Fibroblast of lung (primary cell): ENCODE results near the gene PGGT1B. TPM values are rescaled to one million over a fixed set of nuclear protein-coding genes. Genes with fewer than 3 reads are reported as not detected.

Experiments
- DNase-seq, 2 donors: peaks; one replicate each; pipeline versions ENCODE4 v3.0.0 to v3.0.0-alpha.2; 2010; ENCODE audit warnings: low read depth in 2 of 2
- H2AFZ ChIP-seq: 2 replicates; pipeline ENCODE4 v1.5.1; 2012; ENCODE audit warnings: low read length, control low read depth, inconsistent platforms
- H3K27ac ChIP-seq: 2 replicates; pipeline ENCODE4 v1.5.1; 2011; ENCODE audit warnings: low read length, control low read depth; ENCODE audit not compliant: insufficient read depth
- H3K27me3 ChIP-seq: 2 replicates; pipeline ENCODE4 v1.5.1; 2011; ENCODE audit warnings: mild to moderate bottlenecking, low read length; ENCODE audit not compliant: control insufficient read depth, insufficient read depth
- H3K36me3 ChIP-seq: 2 replicates; pipeline ENCODE4 v1.5.1; 2011; ENCODE audit warnings: low read length; ENCODE audit not compliant: control insufficient read depth, insufficient read depth
- H3K4me1 ChIP-seq: 2 replicates; pipeline ENCODE4 v1.5.1; 2011; ENCODE audit warnings: low read length; ENCODE audit not compliant: control insufficient read depth, insufficient read depth; ENCODE audit errors: extremely low read depth
- H3K4me2 ChIP-seq: 2 replicates; pipeline ENCODE4 v1.5.1; 2011; ENCODE audit warnings: low read length, control low read depth; ENCODE audit not compliant: insufficient read depth; ENCODE audit errors: extremely low read depth
- H3K4me3 ChIP-seq, 4 experiments: fragments of 200-600 bp in 1 of 4; sonication (generic) in 1 of 4; replicated peaks in 1 of 4; 2 replicates each; pipeline ENCODE4 v1.5.1; 2011 to 2016; ENCODE audit warnings: low read length in 4 of 4, low read depth in 3 of 4, mild to moderate bottlenecking in 3 of 4, control low read depth in 2 of 4, inconsistent platforms in 1 of 4, mixed read lengths in 1 of 4; ENCODE audit not compliant: insufficient read depth in 1 of 4; ENCODE audit errors: control extremely low read depth in 1 of 4
- H3K79me2 ChIP-seq: 2 replicates; pipeline ENCODE4 v1.5.1; 2012; ENCODE audit warnings: mild to moderate bottlenecking, low read length, inconsistent platforms; ENCODE audit not compliant: control insufficient read depth, insufficient read depth
- H3K9ac ChIP-seq: 2 replicates; pipeline ENCODE4 v1.5.1; 2011; ENCODE audit warnings: mild to moderate bottlenecking, low read length, control low read depth; ENCODE audit not compliant: insufficient read depth
- H3K9me3 ChIP-seq: 2 replicates; pipeline ENCODE4 v1.5.1; 2012; ENCODE audit warnings: low read depth, low read length; ENCODE audit not compliant: control insufficient read depth, insufficient read depth
- H4K20me1 ChIP-seq: 2 replicates; pipeline ENCODE4 v1.5.1; 2011; ENCODE audit warnings: low read length; ENCODE audit not compliant: control insufficient read depth, insufficient read depth; ENCODE audit errors: extremely low read depth
- CTCF ChIP-seq, 2 donors: IDR thresholded peaks in 1 of 2; conservative IDR thresholded peaks in 1 of 2; 1 replicate in 1 of 2; 2 replicates in 1 of 2; pipeline ENCODE4 v1.5.1; 2011 to 2012; ENCODE audit warnings: low read length in 2 of 2, control low read depth in 1 of 2, inconsistent platforms in 1 of 2, low read depth in 1 of 2, mild to moderate bottlenecking in 1 of 2
- EZH2 ChIP-seq: IDR thresholded peaks from 2 replicates; pipeline ENCODE4 v1.5.1; 2012; ENCODE audit warnings: low read length, control low read depth, mild to moderate bottlenecking; ENCODE audit errors: missing control alignments
- polyA plus RNA-seq, 2 donors: library from polyadenylated mRNA; depleted of rRNA in 1 of 2; stranded (reverse) in 1 of 2; unstranded in 1 of 2; fragments of >200 nt; gene quantifications; 2 replicates each; pipeline ENCODE4 v1.2.1, GENCODE V29; 2011 to 2012; ENCODE audit warnings: missing spikeins in 1 of 2
- total RNA-seq: library from RNA; depleted of rRNA; stranded (reverse); fragments of >200 nt; gene quantifications from 2 replicates; pipeline ENCODE4 v1.2.1, GENCODE V29; 2014

The PGGT1B gene
- total and polyA plus RNA-seq, 2 donors (not counting 1 experiment from before 2014, with no cell fraction given), result 2.5 to 12.4 TPM

- no peaks in the 10 kb centered on the region for H3K36me3 ChIP-seq
- no peaks in the 10 kb centered on the region for H4K20me1 ChIP-seq
- no peak overlapping the region for H3K4me2 ChIP-seq
- peaks cover 2% of the 10 kb centered on the region for H3K4me1 ChIP-seq
- no peak overlapping the region for H3K4me3 ChIP-seq
- H2AFZ ChIP-seq, result no peak overlapping the region
- H3K9ac ChIP-seq, result no peak overlapping the region
- H3K79me2 ChIP-seq, result no peaks in the 10 kb centered on the region
- no peaks in the 10 kb centered on the region for H3K9me3 ChIP-seq
- no peak for DNase-seq
- TF ChIP-seq EZH2 (no peak), CTCF (conservative IDR thresholded peaks at IDR 0.05 in 1 of 2, IDR thresholded peaks at IDR 0.05 in 1 of 2; ENCODE audit: low read depth in 1 of 2, low read length in 2 of 2) (no peak)
- H3K27ac ChIP-seq, result no peak overlapping the region
- H3K27me3 ChIP-seq, result no peaks in the 10 kb centered on the region
Measured at GRCh38 chr5:115271295-115272050, 8.8 kb upstream of the PGGT1B start.

- Histone ChIP-seq H3K27ac (no peak overlapping the region), H3K4me2 (peak overlapping the region; percentile 15), H4K20me1 (no peaks in the 10 kb centered on the region)
Measured at GRCh38 chr5:115267617-115268016, 4.9 kb upstream of the PGGT1B start.

GRCh38 chr5:115265220-115265619 is 2.5 kb upstream of the PGGT1B start:
- no peak for TF ChIP-seq CTCF (conservative IDR thresholded peaks at IDR 0.05 in 1 of 2, IDR thresholded peaks at IDR 0.05 in 1 of 2; ENCODE audit: low read depth in 1 of 2, low read length in 2 of 2)
- TF ChIP-seq EZH2, result no peak
- no peak overlapping the region for H3K9ac ChIP-seq
- no peaks in the 10 kb centered on the region for H3K9me3 ChIP-seq
- H3K4me3 ChIP-seq, result no peak overlapping the region
- no peaks in the 10 kb centered on the region for H3K27me3 ChIP-seq
- H3K4me1 ChIP-seq, result peaks cover 5% of the 10 kb centered on the region
- no peak for DNase-seq
- H3K4me2 ChIP-seq, result no peak overlapping the region
- H3K79me2 ChIP-seq, result peaks cover 23% of the 10 kb centered on the region
- H2AFZ ChIP-seq, result no peak overlapping the region
- no peak overlapping the region for H3K27ac ChIP-seq
- H4K20me1 ChIP-seq, result no peaks in the 10 kb centered on the region
- H3K36me3 ChIP-seq, result no peaks in the 10 kb centered on the region

More at GRCh38 chr5:115267617-115268016, 4.9 kb upstream of the PGGT1B start:
- Histone ChIP-seq H3K9ac (no peak overlapping the region), H2AFZ (no peak overlapping the region), H3K27me3 (no peaks in the 10 kb centered on the region), H3K4me1 (peaks cover 2% of the 10 kb centered on the region), H3K36me3 (no peaks in the 10 kb centered on the region), H3K79me2 (peaks cover under 1% of the 10 kb centered on the region), H3K9me3 (no peaks in the 10 kb centered on the region), H3K4me3 (no peak overlapping the region)
- DNase-seq, result peak in 1 of 2 donors; percentile 62
- TF ChIP-seq EZH2 (no peak), CTCF (conservative IDR thresholded peaks at IDR 0.05 in 1 of 2, IDR thresholded peaks at IDR 0.05 in 1 of 2; ENCODE audit: low read depth in 1 of 2, low read length in 2 of 2) (no peak)
